GM21786 (cell line): Measurements from ENCODE around the gene ANO3.
A peak's percentile ranks its signal among the peaks of the same experiment; 100 is the strongest.
"Not testable (repeated sequence)": the region's sequence is repeated elsewhere in the genome, so short reads cannot be mapped to it uniquely, and the experiment has no call there.

Experiments used
- ATAC-seq: cut with Tn5 transposase; IDR thresholded peaks from one replicate; pipeline ENCODE4 v1.9.1; 2021; ENCODE audit not compliant: unreplicated experiment

ANO3 gene

DNA sequence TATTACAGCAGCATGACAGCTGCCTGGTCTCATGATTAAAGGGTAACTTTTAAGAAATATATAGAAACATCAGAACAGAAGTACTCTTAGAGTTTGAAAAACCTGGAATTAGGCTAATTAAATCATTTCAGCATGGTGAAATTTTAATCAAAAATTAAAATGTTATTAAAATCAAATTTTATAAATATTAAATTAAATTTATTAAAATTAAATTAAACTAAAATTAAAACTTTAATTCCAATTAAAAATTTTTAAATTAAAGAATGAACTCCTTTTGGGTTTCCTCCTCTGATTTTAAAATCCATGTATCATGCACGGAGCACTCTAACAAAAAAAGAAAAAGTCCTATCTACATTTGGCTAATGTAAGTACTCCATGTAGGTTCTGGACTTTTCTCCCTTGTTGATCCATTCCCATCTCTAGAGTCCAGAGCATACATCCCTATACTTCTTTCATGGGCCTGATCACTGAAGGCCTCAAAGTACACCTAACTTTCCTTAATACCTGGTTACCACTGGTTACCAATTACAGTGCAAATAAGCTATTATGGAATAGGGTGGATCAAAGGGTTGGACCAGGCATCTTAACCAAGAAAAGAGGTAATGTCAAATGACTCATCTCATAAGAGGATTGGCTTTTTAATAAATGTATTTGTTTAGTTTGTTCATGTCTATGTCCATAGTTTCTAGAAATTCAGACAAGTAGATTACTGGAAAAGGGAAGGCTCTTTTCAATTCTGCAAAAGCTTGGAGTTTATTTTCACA, 288.5 kb downstream of the ANO3 start:
- ATAC-seq: no peak

DNA sequence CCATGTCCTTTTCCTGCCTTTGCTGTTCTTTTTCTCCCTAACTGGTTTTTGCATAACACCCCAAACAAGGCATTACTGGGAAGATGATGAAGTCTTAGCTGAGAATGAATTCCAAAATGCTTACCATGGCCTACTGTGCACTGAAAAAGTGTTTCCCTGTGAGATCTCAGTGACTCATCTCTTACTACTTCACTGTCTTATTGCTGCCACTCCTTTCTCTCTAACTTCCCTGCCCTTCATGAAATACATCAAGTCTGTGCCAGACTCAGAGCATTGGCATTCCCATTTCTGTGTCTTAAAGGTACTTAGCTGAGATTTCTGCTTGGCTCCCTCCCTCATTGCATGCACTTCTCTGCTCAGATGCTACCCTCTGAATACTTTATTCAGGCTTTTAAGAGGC, 289.2 kb downstream of the ANO3 start:
- ATAC-seq: no peak

DNA sequence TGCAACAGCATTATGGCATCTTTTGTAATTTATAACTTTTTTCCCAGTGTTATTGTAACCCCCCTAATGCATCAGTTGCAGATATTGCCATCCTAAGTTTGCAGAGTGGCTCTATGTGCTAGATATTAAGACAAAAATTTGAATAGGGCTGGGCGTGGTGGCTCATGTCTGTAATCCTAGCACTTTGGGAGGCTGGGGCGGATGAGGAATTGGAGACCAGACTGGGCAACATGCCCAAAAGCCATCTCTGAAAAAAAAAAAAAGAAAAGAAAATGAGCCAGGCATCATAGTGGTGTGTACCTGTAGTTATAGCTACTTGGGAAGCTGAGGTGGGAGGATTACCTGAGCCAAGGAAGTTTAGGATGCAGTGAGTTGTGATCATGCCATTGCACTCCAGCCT, 290.3 kb downstream of the ANO3 start:
- no peak for ATAC-seq

DNA sequence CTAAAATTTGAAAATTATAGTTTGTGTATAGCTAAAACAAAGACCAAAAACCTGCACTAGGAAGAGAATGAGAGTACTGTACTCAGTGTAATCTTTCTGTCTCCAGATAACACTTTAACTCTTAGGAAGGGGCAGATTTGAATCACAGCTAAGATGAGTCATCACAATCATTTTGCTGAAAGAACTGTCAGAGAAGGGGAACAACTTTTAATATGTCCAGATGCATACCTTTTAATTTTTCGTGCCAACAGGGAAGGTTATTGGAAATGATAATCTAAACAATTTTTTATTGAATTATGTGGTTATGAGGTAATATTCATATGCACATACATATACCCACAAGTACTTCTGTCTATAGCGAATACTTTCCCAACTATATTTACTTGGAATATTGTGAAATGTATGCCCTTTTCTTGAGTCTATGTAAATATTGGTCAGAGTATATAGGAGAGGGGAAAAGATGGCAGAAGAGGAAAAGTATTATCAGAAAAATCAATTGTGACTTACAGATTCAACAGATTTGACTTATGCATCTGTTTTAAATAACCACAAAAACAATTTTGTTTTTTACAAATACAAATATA, 291.2 kb downstream of the ANO3 start:
- ATAC-seq: peak; percentile 57

DNA sequence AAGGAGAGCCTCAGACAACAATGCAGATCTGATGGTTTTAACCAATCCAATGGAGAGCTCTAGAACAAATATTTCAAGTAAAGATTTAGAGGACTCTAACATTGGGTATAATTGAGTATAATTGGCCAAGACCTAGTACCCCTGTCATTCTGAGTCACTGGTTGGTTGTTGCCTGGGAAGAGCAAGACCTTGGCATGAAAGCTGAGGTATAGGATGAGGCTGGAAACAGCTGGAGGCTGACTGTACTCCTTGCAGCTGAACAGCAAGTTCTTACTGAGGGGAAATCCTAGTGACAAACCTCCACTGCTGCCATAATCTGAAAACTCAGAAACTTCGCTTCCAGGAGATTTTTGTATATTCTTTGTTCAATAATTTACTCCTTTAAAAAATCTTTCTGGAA, 294.4 kb downstream of the ANO3 start:
- no peak for ATAC-seq

DNA sequence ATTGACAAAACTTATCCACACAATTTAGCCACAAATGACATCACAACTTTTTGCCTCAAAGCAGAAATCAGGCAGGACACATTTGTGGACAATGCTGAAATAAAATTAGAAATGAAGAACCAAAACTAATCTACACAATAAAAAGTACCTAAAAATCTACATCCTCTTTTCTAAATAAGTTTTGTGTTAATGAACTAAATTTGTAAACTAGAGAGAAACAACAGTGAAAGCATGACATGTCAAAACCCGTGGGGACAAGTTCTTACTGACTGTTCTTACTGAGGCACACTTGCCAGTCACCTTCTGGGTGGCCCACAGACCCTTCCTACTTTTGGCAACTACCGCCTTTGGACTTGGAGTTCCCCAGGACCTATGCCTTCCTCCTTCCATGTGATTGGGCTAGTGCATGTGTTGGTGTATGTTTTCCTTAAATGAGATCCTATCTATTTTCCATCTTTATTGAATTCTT, 300.8 kb downstream of the ANO3 start:
- ATAC-seq: peak; percentile 78

DNA sequence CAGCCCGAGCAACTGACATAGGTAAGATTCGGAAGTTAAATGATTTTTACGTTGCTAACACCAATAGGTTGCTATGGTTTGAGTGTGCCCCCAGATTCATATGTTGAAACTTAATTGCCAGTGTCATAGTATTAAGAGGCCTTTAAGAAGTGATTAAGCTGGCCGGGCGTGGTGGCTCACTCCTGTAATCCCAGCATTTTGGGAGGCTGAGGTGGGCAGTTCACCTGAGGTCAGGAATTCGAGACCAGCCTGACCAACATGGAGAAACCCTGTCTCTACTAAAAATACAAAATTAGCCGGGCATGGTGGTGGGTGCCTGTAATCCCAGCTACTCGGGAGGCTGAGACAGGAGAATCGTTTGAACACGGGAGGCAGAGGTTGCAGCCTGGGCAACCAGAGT, 311.4 kb downstream of the ANO3 start:
- not testable (repeated sequence) for ATAC-seq

DNA sequence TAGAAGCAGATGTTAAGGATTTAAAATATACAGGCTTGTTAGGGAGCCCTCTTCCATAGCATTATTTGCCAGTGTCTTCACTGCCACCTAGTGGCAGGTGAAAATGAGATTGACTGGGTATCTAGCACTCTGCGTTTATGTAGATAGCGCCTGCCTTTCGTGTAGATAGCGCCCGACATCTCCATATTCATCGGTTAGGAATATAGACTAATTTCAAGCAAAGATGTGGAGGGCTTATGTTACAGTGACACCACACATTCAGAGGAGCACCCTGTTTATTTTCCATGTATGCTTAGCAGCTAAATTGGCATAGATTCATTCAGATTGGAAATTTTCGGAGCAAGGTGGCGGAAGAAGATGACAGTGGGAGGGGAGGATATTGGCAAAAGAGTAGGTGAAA, 318.0 kb downstream of the ANO3 start:
- ATAC-seq: peak; percentile 89

DNA sequence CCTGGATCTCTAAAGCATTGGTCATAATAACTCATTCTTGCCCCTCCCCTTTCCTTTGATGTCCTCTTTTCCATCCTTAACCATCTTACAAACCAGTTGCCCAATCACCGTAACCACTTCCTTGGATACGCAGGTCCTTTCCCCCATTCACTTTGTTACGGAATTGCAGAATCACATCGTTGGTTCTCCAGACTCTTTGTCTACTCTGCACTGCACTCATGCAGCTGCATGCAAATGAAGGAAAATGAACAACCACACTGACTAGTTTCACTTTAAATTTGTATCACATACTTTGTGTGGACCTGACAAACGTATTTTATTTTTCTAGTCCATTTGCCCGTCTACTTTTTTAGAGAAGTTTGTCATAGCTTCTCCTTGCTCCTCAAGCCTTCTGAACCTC, 320.0 kb downstream of the ANO3 start:
- ATAC-seq: no peak

DNA sequence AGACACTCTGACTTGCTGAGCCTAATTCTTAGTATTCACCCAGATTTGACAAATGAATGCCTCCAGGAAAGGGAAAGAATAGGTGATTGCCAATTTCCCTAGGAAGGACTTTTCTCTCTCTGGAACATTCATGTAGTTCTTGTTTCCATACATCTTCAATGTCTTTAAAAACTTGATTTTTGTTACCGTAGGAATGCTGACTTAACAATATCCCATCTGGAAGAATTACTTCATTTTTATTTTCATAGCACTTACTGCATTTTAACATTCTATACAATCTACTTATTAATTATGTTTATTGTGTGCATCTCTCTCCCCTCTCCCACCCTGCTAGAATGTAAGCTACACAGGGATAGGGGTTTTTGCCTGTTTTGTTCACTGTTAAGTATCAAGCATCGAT, 323.4 kb downstream of the ANO3 start:
- ATAC-seq: no peak

DNA sequence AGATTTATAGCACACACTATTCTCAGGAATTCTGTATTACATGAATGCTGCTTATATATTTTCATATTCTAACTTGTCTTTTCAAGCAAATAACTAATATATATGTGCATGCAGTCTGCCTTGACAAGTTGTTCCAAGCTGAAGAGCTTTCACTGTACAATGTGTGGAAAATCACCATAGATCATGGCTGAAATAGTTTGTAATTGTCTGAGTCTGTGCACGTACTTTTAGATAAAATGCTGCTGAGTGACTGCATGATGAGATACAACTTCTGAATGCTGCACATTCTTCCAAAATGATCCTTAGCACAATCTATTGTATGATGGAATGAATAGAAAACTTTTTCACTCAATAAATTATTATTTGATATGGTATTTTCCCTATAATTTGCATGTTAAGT, 331.0 kb downstream of the ANO3 start:
- no peak for ATAC-seq

DNA sequence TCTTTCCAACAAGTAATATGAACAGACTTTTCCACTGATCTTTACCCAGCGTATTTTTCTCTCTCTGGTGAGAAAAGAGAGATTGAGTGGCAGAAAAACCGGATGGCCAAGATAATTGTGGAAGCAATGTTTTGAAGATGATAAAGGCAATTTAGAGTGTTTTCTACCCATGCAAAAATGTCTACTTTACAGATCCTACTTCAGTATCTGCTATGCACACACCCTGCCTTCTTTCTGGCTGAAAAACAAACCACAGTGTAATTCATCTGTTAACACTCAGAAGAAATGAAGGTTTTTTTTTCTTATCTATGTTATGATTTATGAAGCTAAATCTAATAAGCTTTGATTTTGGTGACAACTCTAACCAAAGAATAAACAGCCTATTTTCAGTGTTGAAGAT, 333.1 kb downstream of the ANO3 start:
- no peak for ATAC-seq

DNA sequence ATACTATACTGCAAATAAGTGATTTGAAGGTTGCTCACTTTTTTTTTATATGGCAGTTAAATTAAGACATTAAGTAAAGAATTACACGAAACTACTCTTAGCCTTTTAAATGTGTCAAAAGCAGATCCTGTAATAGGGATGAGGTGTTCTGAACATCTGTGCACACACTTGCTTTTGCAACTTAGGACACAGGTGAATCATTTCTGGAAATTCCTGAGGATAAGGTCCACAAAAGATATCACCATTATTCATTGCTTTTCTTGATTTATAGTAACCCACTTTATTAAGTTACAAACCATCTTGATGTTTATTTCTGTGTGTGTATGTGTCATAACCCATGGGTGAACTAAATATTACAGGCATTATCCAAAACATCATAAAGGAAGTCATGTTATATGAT, 334.0 kb downstream of the ANO3 start:
- no peak for ATAC-seq

DNA sequence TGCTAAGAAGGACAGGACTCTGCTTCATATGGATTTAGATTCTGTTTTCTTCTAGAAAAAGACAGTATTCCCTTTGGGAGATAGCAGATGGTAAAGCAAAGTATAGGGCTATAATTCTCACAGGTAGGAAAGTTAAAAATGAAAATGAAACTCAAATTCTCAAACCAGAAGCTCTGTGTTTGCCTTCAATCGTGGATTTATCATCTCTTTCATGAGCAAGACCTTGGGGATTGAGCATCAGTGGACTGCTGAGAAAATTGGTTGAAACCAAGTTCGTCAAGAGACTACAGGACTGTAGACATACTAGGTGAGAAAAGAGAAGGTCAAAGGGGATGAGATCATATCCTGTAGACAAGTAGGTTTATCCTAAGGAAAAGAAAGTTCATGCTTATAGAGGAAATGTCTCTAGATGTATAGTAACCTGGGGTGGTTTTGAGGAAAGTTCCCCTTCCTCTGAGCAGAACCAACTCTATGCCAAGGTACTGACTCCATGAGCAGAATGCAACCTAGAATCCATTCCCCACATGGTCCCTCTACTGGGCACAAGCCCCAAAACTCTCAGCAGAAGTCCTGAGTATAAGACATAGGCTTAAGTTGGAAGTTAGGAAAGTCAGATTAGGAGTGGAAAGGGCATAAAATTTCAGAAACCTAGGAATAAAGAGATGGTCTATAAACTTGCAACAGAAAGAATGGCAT, 343.5 kb downstream of the ANO3 start:
- no peak for ATAC-seq

DNA sequence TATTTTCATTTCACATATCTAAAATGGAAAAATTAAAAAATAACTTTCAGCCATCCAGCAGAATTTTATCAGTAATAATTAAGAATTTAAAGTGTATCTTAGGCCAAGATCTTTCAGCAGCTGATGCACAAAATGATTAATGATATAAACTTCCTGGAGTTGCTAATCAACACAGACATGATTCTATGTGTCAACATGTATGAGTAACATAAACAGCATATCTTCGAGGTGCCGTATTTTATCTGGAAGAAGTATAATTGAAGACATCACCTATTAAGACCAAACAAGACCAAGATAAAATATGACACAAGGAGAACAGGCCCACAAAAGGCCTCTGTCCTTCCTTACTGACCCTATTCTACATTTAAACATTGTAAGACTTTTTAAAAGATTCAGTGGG, 344.7 kb downstream of the ANO3 start:
- no peak for ATAC-seq

DNA sequence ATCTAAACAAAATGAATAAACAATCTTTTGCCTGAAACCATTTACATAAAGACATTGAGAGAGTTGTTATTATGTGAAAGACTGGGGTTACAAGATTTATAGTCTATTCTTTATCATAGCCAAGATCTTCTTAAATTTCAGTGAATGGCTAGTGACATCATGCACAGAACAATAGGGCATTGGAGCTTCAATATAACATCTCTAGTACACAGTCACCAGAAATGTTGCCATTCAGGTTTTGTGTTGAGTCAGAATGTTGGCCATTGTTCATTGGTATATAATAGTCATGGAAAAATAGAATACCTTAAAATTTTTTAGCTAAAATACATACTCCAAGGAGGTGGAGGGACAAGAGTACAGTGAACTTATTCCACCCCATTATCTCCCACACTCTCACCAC, 345.6 kb downstream of the ANO3 start:
- ATAC-seq: no peak

DNA sequence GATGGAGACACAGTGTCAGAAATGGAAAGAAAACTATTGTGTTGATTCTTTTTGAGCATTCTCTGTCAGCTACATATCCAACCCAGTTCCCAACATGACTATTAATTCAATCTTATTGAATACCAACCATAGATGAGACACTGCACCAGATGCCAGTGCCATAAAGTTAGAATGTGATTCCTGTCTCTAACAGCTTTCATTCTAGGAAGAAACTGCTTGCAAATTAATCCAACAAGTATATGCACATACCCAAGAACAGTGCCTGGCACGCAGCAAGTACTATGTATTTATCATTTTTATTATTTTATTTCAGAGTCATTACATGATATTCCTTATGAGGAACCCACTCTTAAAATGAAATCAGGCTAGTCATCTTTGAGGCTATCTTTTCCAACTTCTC, 355.4 kb downstream of the ANO3 start:
- ATAC-seq: no peak

DNA sequence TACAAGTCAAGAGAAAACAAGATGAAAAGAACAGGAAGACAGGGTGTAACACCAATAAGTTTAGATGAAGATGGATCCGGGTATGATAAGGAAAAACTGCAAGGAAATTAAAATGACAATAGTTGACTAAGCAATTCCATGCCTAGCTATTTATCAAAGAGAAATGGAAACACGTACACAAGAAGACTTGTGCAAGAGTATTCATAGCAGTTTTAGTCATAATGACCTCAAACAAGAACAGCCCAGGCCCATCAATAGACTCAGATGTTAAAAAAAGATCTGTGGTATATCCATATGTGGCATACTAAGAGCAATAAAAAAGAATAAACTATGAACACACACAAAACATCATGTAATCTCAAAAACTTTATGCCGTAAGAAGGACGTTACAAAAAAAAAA, 356.8 kb downstream of the ANO3 start:
- no peak for ATAC-seq

DNA sequence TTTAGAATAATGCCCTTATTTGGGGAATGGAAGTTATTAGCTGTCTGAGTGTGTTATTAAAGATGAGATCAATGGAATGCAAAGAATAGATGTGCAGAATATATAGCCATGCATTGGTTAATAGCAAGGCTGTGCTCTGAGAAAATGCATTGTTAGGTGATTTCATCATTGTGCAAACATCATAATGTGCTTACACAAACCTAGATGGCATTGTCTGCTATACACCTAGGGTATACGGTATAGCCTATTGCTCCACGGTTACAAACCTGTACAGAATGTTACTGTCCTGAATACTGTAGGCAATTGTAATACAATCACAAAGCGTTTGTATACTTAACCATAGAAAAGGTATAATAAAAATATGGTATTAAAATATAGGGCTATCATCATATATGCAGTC, 364.4 kb downstream of the ANO3 start:
- no peak for ATAC-seq

DNA sequence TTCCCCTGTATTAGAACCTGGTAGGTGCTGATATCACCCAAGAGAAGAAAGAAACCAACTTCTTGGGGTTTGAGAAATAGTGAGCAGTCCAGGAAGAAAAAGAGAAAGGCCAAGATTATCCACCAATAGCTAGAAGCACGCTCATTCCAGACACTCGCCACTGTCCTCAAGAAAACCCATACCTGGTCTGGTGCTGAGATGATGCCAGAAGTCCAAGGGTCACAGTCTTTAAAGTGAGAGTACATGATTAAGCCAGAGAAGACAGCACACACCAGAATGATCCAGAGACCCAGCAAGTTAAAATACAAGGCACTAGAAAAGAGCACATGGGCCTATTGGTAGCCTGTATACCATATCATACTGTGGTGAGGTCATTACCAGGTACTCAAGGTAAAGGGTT, 366.3 kb downstream of the ANO3 start:
- ATAC-seq: no peak

DNA sequence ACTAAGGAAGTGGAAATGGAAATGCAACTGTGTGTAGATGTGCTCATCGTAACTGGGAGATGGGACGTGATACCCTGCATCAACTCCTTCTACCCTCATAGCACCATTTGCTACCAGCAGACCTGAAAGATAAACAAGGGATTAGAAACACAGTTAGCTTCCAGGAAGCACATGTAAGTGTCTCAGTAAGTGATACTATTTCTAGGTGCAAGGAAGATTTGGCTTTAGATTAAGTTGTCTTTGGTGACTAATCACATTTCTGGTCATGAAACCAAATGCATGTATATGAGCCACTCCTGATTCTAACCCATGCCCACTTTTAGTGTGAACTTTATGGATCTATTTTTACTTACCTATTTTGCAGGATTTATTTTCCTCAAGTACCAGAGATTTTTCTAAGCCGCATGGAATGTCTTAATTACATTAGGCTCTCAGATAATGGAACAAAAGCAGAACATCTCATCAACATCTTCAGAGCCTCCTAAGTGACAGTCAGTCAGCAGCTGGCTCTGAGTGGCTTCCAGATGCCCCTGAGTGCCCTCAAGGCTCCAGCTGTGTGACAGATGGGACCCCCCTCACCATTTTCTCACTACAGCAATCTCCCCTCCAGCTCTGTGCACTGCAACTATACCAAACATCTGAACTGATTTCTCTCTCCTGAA, 368.8 kb downstream of the ANO3 start:
- ATAC-seq: no peak

DNA sequence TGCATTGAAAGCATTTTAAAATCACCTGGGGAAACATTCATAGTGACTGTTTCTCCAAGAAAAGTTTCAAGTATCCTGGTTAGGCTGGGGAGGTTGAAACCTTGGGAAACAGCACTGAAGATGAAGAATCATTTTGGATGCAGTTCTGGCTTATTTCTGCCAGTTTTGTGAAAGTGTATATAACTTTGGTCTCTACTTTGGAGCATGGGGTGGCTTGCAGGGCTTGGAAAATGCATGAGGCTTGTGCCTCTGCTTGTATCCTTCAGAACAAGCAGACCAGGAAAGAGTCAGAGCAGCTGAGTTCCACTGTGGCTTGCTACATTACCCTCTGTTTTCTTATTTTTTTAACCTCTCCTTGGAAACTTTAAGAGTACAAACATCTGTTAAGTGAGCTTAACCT, 370.5 kb downstream of the ANO3 start:
- ATAC-seq: no peak
